Kidney epithelial cell (primary cell): Measurements from ENCODE around the gene DNAJB12. TPM values are rescaled to one million over a fixed set of nuclear protein-coding genes. Genes with fewer than 3 reads are reported as not detected.

ENCODE experiments used
- DNase-seq: peaks from one replicate; pipeline ENCODE4 v3.0.0-alpha.2; 2010; ENCODE audit warnings: low read depth
- H3K27me3 ChIP-seq: 2 replicates; pipeline ENCODE4 v1.6.0; 2011; ENCODE audit warnings: low read length; ENCODE audit not compliant: control insufficient read depth, insufficient read depth
- H3K36me3 ChIP-seq: 2 replicates; pipeline ENCODE4 v1.5.1; 2011; ENCODE audit warnings: low read length; ENCODE audit not compliant: control insufficient read depth, insufficient read depth
- H3K4me3 ChIP-seq: 2 replicates; pipeline ENCODE4 v1.5.1; 2011; ENCODE audit warnings: low read depth, mild to moderate bottlenecking, control low read depth, low read length
- CTCF ChIP-seq: IDR thresholded peaks from 2 replicates; pipeline ENCODE4 v1.5.1; 2011; ENCODE audit warnings: mild to moderate bottlenecking, moderate library complexity, low read length, control low read depth, inconsistent platforms; ENCODE audit not compliant: insufficient read depth, poor library complexity, severe bottlenecking
- total RNA-seq: library from RNA; depleted of rRNA; stranded (reverse); fragments of >200 nt; gene quantifications from 2 replicates; pipeline ENCODE4 v1.2.3, GENCODE V29; 2015

Gene DNAJB12
- total RNA-seq, 1 donor from 2014 or later, result 34.4 TPM

- peak; percentile 94 for TF ChIP-seq CTCF
- H3K27me3 ChIP-seq, result no peaks in the 10 kb centered on the region
- DNase-seq, result peak; percentile 72
- H3K36me3 ChIP-seq, result no peaks in the 10 kb centered on the region
- no peak overlapping the region for H3K4me3 ChIP-seq
Measured at GRCh38 chr10:72364239-72364777, 9.6 kb upstream of the DNAJB12 start.

GRCh38 chr10:72356987-72357386, 2.3 kb upstream of the DNAJB12 start:
- TF ChIP-seq CTCF, result no peak
- no peak for DNase-seq
- no peaks in the 10 kb centered on the region for H3K27me3 ChIP-seq
- no peak overlapping the region for H3K4me3 ChIP-seq
- H3K36me3 ChIP-seq, result no peaks in the 10 kb centered on the region

DNA sequence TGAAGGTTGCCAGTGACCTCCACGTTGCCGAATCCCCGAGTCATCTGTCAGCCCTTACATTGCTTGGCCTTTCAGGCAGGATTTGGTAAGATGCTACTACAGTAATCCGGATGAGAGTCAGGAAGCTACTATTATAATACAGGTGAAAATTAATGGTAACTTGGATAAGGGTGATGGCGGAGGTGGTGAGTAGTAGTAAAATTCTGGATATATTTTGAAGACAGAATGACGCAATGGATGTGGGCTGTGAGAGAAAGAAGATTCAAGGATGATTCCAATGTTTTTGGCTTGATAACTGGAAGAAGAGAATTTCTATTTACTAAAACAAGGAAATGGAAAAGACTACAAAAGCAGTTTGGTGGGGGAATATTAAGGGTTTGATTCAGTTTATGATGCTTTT, 1.4 kb upstream of the DNAJB12 start:
- TF ChIP-seq CTCF, result no peak
- H3K36me3 ChIP-seq, result no peaks in the 10 kb centered on the region
- DNase-seq, result no peak

DNA sequence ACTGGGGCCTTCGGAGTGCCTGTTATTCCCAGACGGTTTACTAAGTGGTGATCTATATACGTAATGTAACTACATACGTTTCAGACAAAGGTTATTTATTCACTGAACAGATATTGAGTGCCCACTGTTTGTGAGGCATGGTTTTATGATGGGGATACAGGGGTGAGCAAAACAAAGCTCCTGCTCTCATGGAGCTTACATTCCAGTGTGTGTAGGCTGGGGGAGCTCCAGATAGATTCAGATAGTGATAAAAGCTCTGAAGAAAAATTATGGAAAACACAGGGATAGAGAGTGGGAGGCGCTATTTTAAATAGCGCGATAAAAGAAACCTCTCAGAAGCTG, 466 bp upstream of the DNAJB12 start:
- no peaks in the 10 kb centered on the region for H3K27me3 ChIP-seq
- TF ChIP-seq CTCF, result no peak
- no peaks in the 10 kb centered on the region for H3K36me3 ChIP-seq
- H3K4me3 ChIP-seq, result peak overlapping the region; percentile 75
- no peak for DNase-seq

More for the DNA sequence above, 1.4 kb upstream of the DNAJB12 start:
- no peaks in the 10 kb centered on the region for H3K27me3 ChIP-seq
- H3K4me3 ChIP-seq, result no peak overlapping the region

DNA sequence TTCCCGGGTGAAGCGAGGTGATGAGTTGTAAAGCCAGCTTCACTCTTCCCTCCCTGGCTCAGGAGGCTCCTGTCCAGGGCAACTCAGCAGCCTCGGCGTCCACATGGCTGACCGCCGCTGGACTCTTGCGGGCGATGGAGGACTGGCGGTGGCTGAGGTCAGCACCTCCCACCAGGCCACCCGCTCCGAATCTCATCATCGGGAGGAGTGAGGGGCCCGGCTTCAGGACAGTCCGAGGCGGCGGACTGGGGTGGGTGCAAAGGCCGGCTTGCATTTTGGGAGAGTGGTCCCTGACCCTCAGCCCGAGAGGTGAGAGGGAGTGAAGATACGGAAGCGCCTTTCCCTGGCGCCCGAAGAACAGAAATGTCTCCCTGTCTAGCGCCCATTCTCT, 759 bp downstream of the DNAJB12 start:
- Histone ChIP-seq H3K36me3 (no peaks in the 10 kb centered on the region), H3K4me3 (peak overlapping the region; percentile 75), H3K27me3 (no peaks in the 10 kb centered on the region)
- TF ChIP-seq CTCF, result no peak
- DNase-seq, result no peak
